Left colon (tissue), 2 donors: ENCODE data around the gene CYTH4. TPM values are rescaled to one million over a fixed set of nuclear protein-coding genes. Genes with fewer than 3 reads are reported as not detected.

ENCODE experiments used
- ATAC-seq: fragments of 200-7000 bp; cut with Tn5 transposase; one replicate; pipeline ENCODE4 v1.9.1; 2020; ENCODE audit warnings: mild to moderate bottlenecking, moderate library complexity
- DNase-seq, 2 donors: peaks; one replicate each; pipeline ENCODE4 v3.0.0-alpha.2; 2020
- intact Hi-C, 2 donors: fragments of 100-400 bp; cut with DNase I in 1 of 2; cut with micrococcal nuclease in 1 of 2; formaldehyde crosslinking; loops; one replicate each; pipeline versions ENCODE4 v1.11.2 to v1.14.0; 2022; cut with DNase I, micrococcal nuclease
- total RNA-seq, 2 donors: library from RNA; stranded (reverse); fragmentation: NEBNext Ultra II Directional; extraction: Animal tissue kit (Norgen Biotek cat#: 25700); gene quantifications; one replicate each; pipeline ENCODE4 v1.2.1, GENCODE V29; 2021
- donor health status: DM: no; HTN: no; CAD: no.
- donor health status: DM: yes; HTN: yes; CAD: no.

CYTH4 gene
- total RNA-seq, 2 donors from 2014 or later: 2.6 to 10.4 TPM

GRCh38 chr22:37283393-37283937 lies 1.2 kb downstream of the CYTH4 start:
- DNase-seq: peak in 1 of 2 donors; percentile 67
- ATAC-seq: peak; percentile 21
- intact Hi-C loops: no loop called here

GRCh38 chr22:37284126-37284804 lies 2.0 kb downstream of the CYTH4 start:
- intact Hi-C loops: no loop called here

GRCh38 chr22:37284805-37285355 lies 2.6 kb downstream of the CYTH4 start:
- ATAC-seq: peak; percentile 58
- DNase-seq: peak; percentile 57 to 63
- intact Hi-C loops: no loop called here

More at GRCh38 chr22:37284126-37284804, 2.0 kb downstream of the CYTH4 start:
- no peak for ATAC-seq
- no peak for DNase-seq

- ATAC-seq (no peak), DNase-seq (no peak)
- intact Hi-C loops: no loop called here
These were observed 3.6 kb downstream of the CYTH4 start for GRCh38 chr22:37285937-37286336.

GRCh38 chr22:37287550-37287951 lies 5.2 kb downstream of the CYTH4 start:
- intact Hi-C loops: no loop called here
- ATAC-seq (no peak), DNase-seq (no peak)

GRCh38 chr22:37288521-37288920 lies 6.2 kb downstream of the CYTH4 start:
- ATAC-seq: no peak
- DNase-seq: no peak
- intact Hi-C loops: no loop called here

GRCh38 chr22:37289156-37289735 lies 6.9 kb downstream of the CYTH4 start:
- DNase-seq: no peak
- no peak for ATAC-seq
- intact Hi-C loops: no loop called here

- ATAC-seq (no peak), DNase-seq (no peak)
- intact Hi-C loops: no loop called here
These were observed 8.4 kb downstream of the CYTH4 start for GRCh38 chr22:37290737-37291136.

- DNase-seq (no peak), ATAC-seq (no peak)
- intact Hi-C loops: no loop called here
These were observed 9.4 kb downstream of the CYTH4 start for GRCh38 chr22:37291559-37292298.

GRCh38 chr22:37292641-37293040 lies 10.3 kb downstream of the CYTH4 start:
- intact Hi-C loops: no loop called here
- ATAC-seq: no peak
- no peak for DNase-seq

GRCh38 chr22:37293172-37293571 lies 10.9 kb downstream of the CYTH4 start:
- intact Hi-C loops: no loop called here
- DNase-seq (no peak), ATAC-seq (no peak)

GRCh38 chr22:37294747-37295146 lies 12.4 kb downstream of the CYTH4 start:
- no peak for ATAC-seq

GRCh38 chr22:37295213-37295886 lies 13.0 kb downstream of the CYTH4 start:
- intact Hi-C loops: no loop called here
- no peak for DNase-seq
- no peak for ATAC-seq

More at GRCh38 chr22:37294747-37295146, 12.4 kb downstream of the CYTH4 start:
- intact Hi-C loops: no loop called here
- DNase-seq: no peak

- no peak for DNase-seq
- no peak for ATAC-seq
- intact Hi-C loops: no loop called here
These were observed 13.6 kb downstream of the CYTH4 start for GRCh38 chr22:37295946-37296345.

GRCh38 chr22:37298748-37299495 lies 16.6 kb downstream of the CYTH4 start:
- peak; percentile 62 for ATAC-seq
- intact Hi-C loops: no loop called here
- DNase-seq: no peak

GRCh38 chr22:37299969-37300509 lies 17.7 kb downstream of the CYTH4 start:
- DNase-seq: no peak
- no peak for ATAC-seq
- intact Hi-C loops: no loop called here

GRCh38 chr22:37300551-37301017 lies 18.3 kb downstream of the CYTH4 start:
- ATAC-seq: peak; percentile 17
- peak in 1 of 2 donors; percentile 23 for DNase-seq
- intact Hi-C loops: no loop called here
